ENCODE measurements around the gene SHROOM3. TPM values are rescaled to one million over a fixed set of nuclear protein-coding genes. Genes with fewer than 3 reads are reported as not detected.

SHROOM3 gene
- total RNA-seq, 3 donors from 2014 or later = 105 to 263 (median 158) TPM

GRCh38 chr4:76559236-76560071, 124.4 kb downstream of the SHROOM3 start:
- H3K4me1 ChIP-seq (ENCODE audit: low read depth) = no peaks in the 10 kb centered on the region
- H3K9me3 ChIP-seq = no peaks in the 10 kb centered on the region
- intact Hi-C loops (cut with DNase I, micrococcal nuclease) = no loop called here
- DNase-seq (no peak), ATAC-seq (no peak)
- no peak for TF ChIP-seq CTCF (IDR thresholded peaks at IDR 0.05)
- no peak overlapping the region for H3K4me3 ChIP-seq
- no peaks in the 10 kb centered on the region for H3K36me3 ChIP-seq (ENCODE audit: low read depth)

GRCh38 chr4:76562161-76562560, 127.1 kb downstream of the SHROOM3 start:
- intact Hi-C loops (cut with DNase I, micrococcal nuclease) = no loop called here
- H3K4me1 ChIP-seq (ENCODE audit: low read depth) = no peaks in the 10 kb centered on the region
- H3K36me3 ChIP-seq (ENCODE audit: low read depth) = no peaks in the 10 kb centered on the region
- ATAC-seq (no peak), DNase-seq (no peak)
- H3K4me3 ChIP-seq = no peak overlapping the region
- H3K9me3 ChIP-seq = no peaks in the 10 kb centered on the region
- no peak for TF ChIP-seq CTCF (IDR thresholded peaks at IDR 0.05)

GRCh38 chr4:76562836-76563453, 127.9 kb downstream of the SHROOM3 start:
- TF ChIP-seq CTCF (IDR thresholded peaks at IDR 0.05) = no peak
- H3K4me3 ChIP-seq = no peak overlapping the region
- no peaks in the 10 kb centered on the region for H3K9me3 ChIP-seq
- intact Hi-C loops (cut with DNase I, micrococcal nuclease) = no loop called here
- H3K36me3 ChIP-seq (ENCODE audit: low read depth) = no peaks in the 10 kb centered on the region
- DNase-seq (no peak), ATAC-seq (peak; percentile 44)
- H3K4me1 ChIP-seq (ENCODE audit: low read depth) = no peaks in the 10 kb centered on the region

GRCh38 chr4:76563454-76564122, 128.6 kb downstream of the SHROOM3 start:
- H3K9me3 ChIP-seq = no peaks in the 10 kb centered on the region
- no peak for TF ChIP-seq CTCF (IDR thresholded peaks at IDR 0.05)
- DNase-seq = no peak
- H3K36me3 ChIP-seq (ENCODE audit: low read depth) = no peaks in the 10 kb centered on the region
- intact Hi-C loops (cut with DNase I, micrococcal nuclease) = no loop called here
- H3K4me3 ChIP-seq = no peak overlapping the region
- H3K4me1 ChIP-seq (ENCODE audit: low read depth) = no peaks in the 10 kb centered on the region
- peak; percentile 90 for ATAC-seq

- Histone ChIP-seq H3K4me3 (no peak overlapping the region), H3K36me3 (ENCODE audit: low read depth) (no peaks in the 10 kb centered on the region), H3K9me3 (no peaks in the 10 kb centered on the region), H3K4me1 (ENCODE audit: low read depth) (peaks cover 5% of the 10 kb centered on the region)
- DNase-seq = no peak
- TF ChIP-seq CTCF (IDR thresholded peaks at IDR 0.05) = no peak
- intact Hi-C loops (cut with DNase I, micrococcal nuclease) = no loop called here
- ATAC-seq = no peak
Measured at GRCh38 chr4:76564123-76564915, 129.3 kb downstream of the SHROOM3 start.

All from mucosa of descending colon (tissue), 3 donors.